IPS DF 4.7 (cell line): ENCODE data around the gene WDR31.
"Not testable (repeated sequence)": the region's sequence is repeated elsewhere in the genome, so short reads cannot be mapped to it uniquely, and the experiment has no call there.

Experiments used
- DNase-seq: peaks from one replicate; pipeline ENCODE4 v3.0.0-alpha.2; 2013; ENCODE audit warnings: low spot score; ENCODE audit errors: extremely low read depth

WDR31 gene

GRCh38 chr9:113298924-113299770 lies 40.9 kb downstream of the WDR31 start:
- no peak for DNase-seq

- no peak for DNase-seq
Measured at GRCh38 chr9:113298311-113298710, 41.8 kb downstream of the WDR31 start.

GRCh38 chr9:113296796-113297558 lies 43.1 kb downstream of the WDR31 start:
- DNase-seq: no peak

- DNase-seq: not testable (repeated sequence)
Measured at GRCh38 chr9:113296247-113296646, 43.8 kb downstream of the WDR31 start.

GRCh38 chr9:113293285-113293878 lies 46.7 kb downstream of the WDR31 start:
- DNase-seq: no peak

- no peak for DNase-seq
Measured at GRCh38 chr9:113290052-113290607, 49.9 kb downstream of the WDR31 start.

- no peak for DNase-seq
Measured at GRCh38 chr9:113289091-113289490, 51.0 kb downstream of the WDR31 start.

GRCh38 chr9:113281356-113281755 lies 58.7 kb downstream of the WDR31 start:
- DNase-seq: no peak

- no peak for DNase-seq
Measured at GRCh38 chr9:113278840-113279239, 61.2 kb downstream of the WDR31 start.

- DNase-seq: peak; percentile 98
Measured at GRCh38 chr9:113275157-113276131, 64.6 kb downstream of the WDR31 start, which contains the start of the genes CDC26 and PRPF4. Gene CDC26, minus strand, starts transcription at chr9:113275572. Its CDS starts 3,065 bp downstream, at chr9:113272507. Gene PRPF4, plus strand, starts transcription at chr9:113275658. Its CDS starts 86 bp downstream, at chr9:113275744.

GRCh38 chr9:113274474-113275156 lies 65.5 kb downstream of the WDR31 start:
- peak; percentile 44 for DNase-seq

- no peak for DNase-seq
Measured at GRCh38 chr9:113269871-113270270, 70.2 kb downstream of the WDR31 start.

- DNase-seq: no peak
Measured at GRCh38 chr9:113269355-113269754, 70.7 kb downstream of the WDR31 start.

GRCh38 chr9:113267911-113268566 lies 72.0 kb downstream of the WDR31 start:
- no peak for DNase-seq

GRCh38 chr9:113266174-113266573 lies 73.9 kb downstream of the WDR31 start:
- no peak for DNase-seq
